GM12878 (cell line): Measurements from ENCODE around the gene LMNTD2. TPM values are rescaled to one million over a fixed set of nuclear protein-coding genes. Genes with fewer than 3 reads are reported as not detected.

Source experiments
- ATAC-seq: fragments of 200-7000 bp; cut with Tn5 transposase; 3 replicates; pipeline ENCODE4 v1.9.1; 2020; ENCODE audit warnings: mild to moderate bottlenecking, moderate library complexity
- BruUV-seq: library from RNA; stranded (reverse); fragments of 400-500 nt; replicated peaks from 2 replicates; lab custom pipeline; 2021; lab: Mats Ljungman, UMichigan
- CTCF ChIA-PET: fragments of 300-600 bp; sonication (Branson Sonifier 250); formaldehyde crosslinking; extraction: SDS; loops from one replicate; lab custom pipeline; 2021; ENCODE audit warnings: inconsistent platforms; lab: Yijun Ruan, JAX
- POLR2A ChIA-PET: fragments of 350-600 bp; formaldehyde crosslinking; extraction: SDS; loops from one replicate; lab custom pipeline; 2021; ENCODE audit warnings: inconsistent platforms; lab: Charles Lee
- RAD21 ChIA-PET: fragments of 300-600 bp; sonication (Branson Sonifier 250); formaldehyde crosslinking; loops from one replicate; lab custom pipeline; 2023; ENCODE audit warnings: antibody characterized with exemption; ENCODE audit not compliant: unreplicated experiment; lab: Charles Lee
- SMC1A ChIA-PET: fragments of 300-600 bp; sonication (Branson Sonifier 250); formaldehyde crosslinking; loops from one replicate; lab custom pipeline; 2023; ENCODE audit not compliant: unreplicated experiment, uncharacterized antibody; lab: Charles Lee
- DNase-seq: peaks from one replicate; pipeline ENCODE4 v3.0.0-alpha.2; 2011; ENCODE audit warnings: low read depth, low spot score
- FAIRE-seq: peaks from 3 replicates; lab custom pipeline; 2011; peaks lifted over from hg19 to GRCh38; lab: Jason Lieb, UNC
- H2AFZ ChIP-seq: 2 replicates; pipeline ENCODE4 v1.6.0; 2011; ENCODE audit warnings: low read depth, low read length, control low read depth; ENCODE audit not compliant: control insufficient read depth
- H3K27ac ChIP-seq: 2 replicates; pipeline ENCODE4 v1.5.1; 2011; ENCODE audit warnings: control low read depth; ENCODE audit not compliant: control insufficient read depth, insufficient read depth
- H3K27me3 ChIP-seq, 2 experiments: replicated peaks in 1 of 2; 2 replicates each; pipeline versions ENCODE4 v1.6.0 to v1.6.1; 2011; ENCODE audit warnings: low read length in 1 of 2; ENCODE audit not compliant: control insufficient read depth in 2 of 2, insufficient read depth in 2 of 2
- H3K36me3 ChIP-seq, 2 experiments: 2 replicates each; pipeline ENCODE4 v1.5.1; 2011; ENCODE audit warnings: low read length in 1 of 2; ENCODE audit not compliant: control insufficient read depth in 2 of 2, insufficient read depth in 2 of 2
- H3K4me1 ChIP-seq: 2 replicates; pipeline ENCODE4 v1.6.1; 2011; ENCODE audit warnings: mild to moderate bottlenecking, low read length, moderate library complexity, mixed read lengths; ENCODE audit not compliant: control insufficient read depth, insufficient read depth
- H3K4me2 ChIP-seq: 2 replicates; pipeline ENCODE4 v1.6.0; 2011; ENCODE audit warnings: control low read depth; ENCODE audit not compliant: control insufficient read depth, insufficient read depth
- H3K4me3 ChIP-seq: fragments of 200-600 bp; sonication (generic); 2 replicates; pipeline ENCODE4 v1.5.1; 2016
- H3K79me2 ChIP-seq: 2 replicates; pipeline ENCODE4 v1.6.0; 2011; ENCODE audit warnings: low read length; ENCODE audit not compliant: control insufficient read depth, insufficient read depth
- H3K9ac ChIP-seq: 2 replicates; pipeline ENCODE4 v1.8.0; 2011; ENCODE audit warnings: low read length, control low read depth, mixed read lengths; ENCODE audit not compliant: control insufficient read depth, insufficient read depth
- H3K9me3 ChIP-seq: replicated peaks from 3 replicates; pipeline ENCODE4 v1.5.1; 2011; ENCODE audit warnings: mild to moderate bottlenecking, low read length; ENCODE audit not compliant: control insufficient read depth, insufficient read depth
- H4K20me1 ChIP-seq: 2 replicates; pipeline ENCODE4 v1.6.0; 2011; ENCODE audit not compliant: control insufficient read depth, insufficient read depth
- BACH1 ChIP-seq: fragments of 450-650 bp; IDR thresholded peaks from 2 replicates; pipeline ENCODE4 v1.6.1; 2017; ENCODE audit warnings: mild to moderate bottlenecking, borderline replicate concordance
- FOS ChIP-seq: IDR thresholded peaks from 3 replicates; pipeline ENCODE4 v1.6.1; 2011; ENCODE audit warnings: borderline replicate concordance; ENCODE audit not compliant: insufficient read length; ENCODE audit errors: extremely low read depth
- HDAC6 ChIP-seq: fragments of 200-600 bp; sonication (generic); IDR thresholded peaks from one replicate; pipeline ENCODE4 v1.8.0; 2017; ENCODE audit warnings: antibody characterized with exemption; ENCODE audit not compliant: unreplicated experiment
- IKZF1 ChIP-seq: fragments of 450-650 bp; conservative IDR thresholded peaks from 2 replicates; pipeline ENCODE4 v1.6.1; 2017; ENCODE audit warnings: antibody characterized with exemption, mild to moderate bottlenecking
- KAT2A ChIP-seq: conservative IDR thresholded peaks from 2 replicates; pipeline ENCODE4 v1.6.1; 2011; ENCODE audit warnings: low read depth, low read length; ENCODE audit not compliant: control insufficient read depth
- PAX5 ChIP-seq: IDR thresholded peaks from 2 replicates; pipeline ENCODE4 v1.6.1; 2011; ENCODE audit warnings: low read depth, low read length, borderline replicate concordance
- SRF ChIP-seq, 2 experiments: IDR thresholded peaks; 2 replicates each; pipeline ENCODE4 v1.6.1; 2011; ENCODE audit warnings: low read depth in 2 of 2, low read length in 2 of 2, mild to moderate bottlenecking in 1 of 2, moderate library complexity in 1 of 2
- WGBS: methylation state at CpG from one replicate; pipeline ENCODE4 v1.1.6; 2016; ENCODE audit warnings: low lambda C conversion rate; ENCODE audit not compliant: insufficient replicate concordance, insufficient coverage; ENCODE audit errors: missing lambda C conversion rate; 5-methylcytosine and 5-hydroxymethylcytosine counted together
- in situ Hi-C: fragments of 300-500 bp; cut with MboI; formaldehyde crosslinking; loops from 9 replicates; pipeline ENCODE4 v1.14.3; 2018; ENCODE audit warnings: mixed read lengths
- intact Hi-C: fragments of 100-400 bp; cut with micrococcal nuclease; formaldehyde crosslinking; loops from one replicate; pipeline ENCODE4 v1.14.2; 2022; ENCODE audit not compliant: unreplicated experiment
- polyA plus RNA-seq, 11 experiments: library from polyadenylated mRNA; depleted of rRNA in 4 of 11; unstranded in 6 of 11; stranded (reverse) in 5 of 11; fragments of >200 nt; fragmentation: Nextera tagmentation in 4 of 11; fragmentation: Illumina TruSeq in 1 of 11; extraction: Ambion mirVana in 4 of 11; extraction: Trizol in 1 of 11; gene quantifications; 1 replicate in 1 of 11; 2 replicates in 10 of 11; pipeline versions ENCODE4 v1.2.1 to v1.2.3, GENCODE V29; 2011 to 2016; ENCODE audit warnings: inconsistent platforms in 2 of 11, missing spikeins in 2 of 11, low read depth in 1 of 11
- total RNA-seq, 4 experiments: library from RNA; depleted of rRNA in 3 of 4; stranded (reverse); fragments of >200 nt in 3 of 4; fragmentation: Illumina TruSeq in 1 of 4; extraction: Trizol in 1 of 4; gene quantifications; 2 replicates each; pipeline versions ENCODE4 v1.2.1 to v1.2.3, GENCODE V29; 2013 to 2021
- TF ChIP-seq, protein P1 (sequence below): fragments of 450-650 bp; IDR thresholded peaks from 2 replicates; pipeline ENCODE4 v1.6.1; 2018; ENCODE audit warnings: mild to moderate bottlenecking, low read depth, moderate library complexity; ENCODE audit not compliant: partially characterized antibody
- TF ChIP-seq, protein P2 (sequence below): fragments of 450-650 bp; formaldehyde crosslinking; IDR thresholded peaks from 2 replicates; pipeline ENCODE4 v1.5.0; 2022; ENCODE audit warnings: mild to moderate bottlenecking, missing genetic modification characterization

LMNTD2 gene
- total and polyA plus RNA-seq, 10 of the 15 experiments (the other 5 are each of a cell fraction or from before 2014, with no cell fraction given), result 0.22 to 4.1 (median 1.3) TPM; not detected in 2

DNA sequence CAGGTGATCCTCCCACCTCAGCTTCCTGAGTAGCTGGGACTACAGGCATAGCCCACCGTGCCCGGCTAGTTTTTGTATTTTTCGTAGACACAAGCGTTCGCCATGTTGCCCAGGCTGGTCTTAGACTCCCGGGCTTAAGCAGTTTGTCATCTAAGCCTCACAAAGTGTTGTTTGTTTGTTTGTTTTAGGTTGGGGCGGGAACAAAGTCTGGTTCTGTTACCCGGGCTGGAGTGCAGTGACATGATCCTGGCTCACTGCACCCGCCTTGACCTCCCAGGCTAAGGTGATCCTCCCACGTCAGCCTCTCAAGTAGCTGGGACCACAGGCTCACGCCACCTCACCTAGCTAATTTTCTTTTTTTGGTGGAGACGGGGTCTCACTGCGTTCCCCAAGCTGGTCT lies 42.6 kb upstream of the LMNTD2 start:
- ATAC-seq, result no peak
- 96% methylated on average over 13 of the region's 13 CpGs for WGBS
- BruUV-seq, result no TSS peak
- Histone ChIP-seq H2AFZ (no peak overlapping the region), H3K27me3 (no peaks in the 10 kb centered on the region), H3K4me3 (no peak overlapping the region), H3K9ac (no peak overlapping the region), H4K20me1 (no peaks in the 10 kb centered on the region; the same call in 1 of the 2 replicates), H3K79me2 (no peaks in the 10 kb centered on the region), H3K4me2 (no peak overlapping the region), H3K4me1 (no peaks in the 10 kb centered on the region), H3K9me3 (no peaks in the 10 kb centered on the region), H3K36me3 (peaks cover 17 to 52% of the 10 kb centered on the region in 2 experiments; a peak in 3 of 4 replicates), H3K27ac (no peak overlapping the region)
- ChIA-PET RAD21 (no interaction called here), POLR2A (no interaction called here), SMC1A (no interaction called here), CTCF (no interaction called here)
- no peak for FAIRE-seq
- DNase-seq, result no peak
- intact Hi-C loops, result no loop called here
- in situ Hi-C loops, result no loop called here
- no peak for TF ChIP-seq FOS
- no peak for TF ChIP-seq KAT2A

DNA sequence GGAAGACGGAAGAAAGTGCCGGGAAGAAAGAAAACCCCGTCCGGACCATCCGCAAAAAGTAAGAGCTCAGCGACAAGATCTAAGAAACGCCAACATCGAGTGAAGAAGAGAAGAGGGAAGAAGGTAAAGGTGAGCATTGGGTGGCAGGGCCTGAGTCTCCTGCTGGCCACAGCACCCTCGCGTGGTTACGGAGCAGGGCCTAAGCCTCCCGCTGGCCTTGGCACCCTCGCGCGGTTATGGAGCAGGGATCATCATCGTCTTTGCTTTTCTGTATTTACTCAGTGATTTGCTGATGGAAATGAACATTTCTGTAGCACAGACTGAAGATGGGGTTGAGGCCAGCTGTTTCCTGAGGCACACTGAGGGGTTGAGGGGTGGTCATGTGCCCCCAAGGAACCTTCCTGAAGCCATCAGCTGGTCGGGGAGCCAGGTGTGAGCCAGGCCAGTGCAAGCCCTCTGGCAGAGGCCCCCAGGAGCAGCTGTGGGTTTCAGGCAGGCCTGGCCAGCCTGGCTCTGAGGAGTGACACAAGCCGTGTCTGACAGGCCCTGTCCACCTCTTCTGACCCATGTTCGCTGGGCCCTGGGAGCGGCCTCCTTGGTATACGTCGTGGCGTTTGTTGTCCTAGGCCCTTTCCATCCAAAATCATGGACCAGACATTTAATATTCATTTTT lies 41.2 kb upstream of the LMNTD2 start:
- ChIA-PET POLR2A (no interaction called here), SMC1A (interaction anchor here (0.9 to 1.2 kb wide), 2 partner anchors 57 to 123 kb away, joined by 3 read pairs; no protein-coding TSS in a partner anchor), RAD21 (no interaction called here), CTCF (no interaction called here)
- Histone ChIP-seq H3K79me2 (no peaks in the 10 kb centered on the region), H3K36me3 (peaks cover 13 to 56% of the 10 kb centered on the region in 2 experiments; a peak in 3 of 4 replicates), H4K20me1 (no peaks in the 10 kb centered on the region; the same call in 1 of the 2 replicates), H3K4me3 (no peak overlapping the region), H3K9me3 (no peaks in the 10 kb centered on the region), H3K9ac (no peak overlapping the region), H3K27ac (no peak overlapping the region), H3K4me2 (no peak overlapping the region), H3K27me3 (no peaks in the 10 kb centered on the region), H3K4me1 (no peaks in the 10 kb centered on the region), H2AFZ (no peak overlapping the region)
- 95% methylated on average over 22 of the region's 23 CpGs for WGBS
- ATAC-seq (no peak), DNase-seq (no peak), FAIRE-seq (no peak)
- intact Hi-C loops (no loop called here), in situ Hi-C loops (no loop called here)
- BruUV-seq, result TSS peak; percentile 45
- no peak for TF ChIP-seq SRF (IDR thresholded peaks at IDR 0.05; ENCODE audit: low read depth in 2 of 2, low read length in 2 of 2)
- TF ChIP-seq IKZF1, result no peak
- TF ChIP-seq, protein P1, sequence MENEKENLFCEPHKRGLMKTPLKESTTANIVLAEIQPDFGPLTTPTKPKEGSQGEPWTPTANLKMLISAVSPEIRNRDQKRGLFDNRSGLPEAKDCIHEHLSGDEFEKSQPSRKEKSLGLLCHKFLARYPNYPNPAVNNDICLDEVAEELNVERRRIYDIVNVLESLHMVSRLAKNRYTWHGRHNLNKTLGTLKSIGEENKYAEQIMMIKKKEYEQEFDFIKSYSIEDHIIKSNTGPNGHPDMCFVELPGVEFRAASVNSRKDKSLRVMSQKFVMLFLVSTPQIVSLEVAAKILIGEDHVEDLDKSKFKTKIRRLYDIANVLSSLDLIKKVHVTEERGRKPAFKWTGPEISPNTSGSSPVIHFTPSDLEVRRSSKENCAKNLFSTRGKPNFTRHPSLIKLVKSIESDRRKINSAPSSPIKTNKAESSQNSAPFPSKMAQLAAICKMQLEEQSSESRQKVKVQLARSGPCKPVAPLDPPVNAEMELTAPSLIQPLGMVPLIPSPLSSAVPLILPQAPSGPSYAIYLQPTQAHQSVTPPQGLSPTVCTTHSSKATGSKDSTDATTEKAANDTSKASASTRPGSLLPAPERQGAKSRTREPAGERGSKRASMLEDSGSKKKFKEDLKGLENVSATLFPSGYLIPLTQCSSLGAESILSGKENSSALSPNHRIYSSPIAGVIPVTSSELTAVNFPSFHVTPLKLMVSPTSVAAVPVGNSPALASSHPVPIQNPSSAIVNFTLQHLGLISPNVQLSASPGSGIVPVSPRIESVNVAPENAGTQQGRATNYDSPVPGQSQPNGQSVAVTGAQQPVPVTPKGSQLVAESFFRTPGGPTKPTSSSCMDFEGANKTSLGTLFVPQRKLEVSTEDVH, result no peak
- no peak for TF ChIP-seq PAX5
- no peak for TF ChIP-seq BACH1
- TF ChIP-seq, protein P2, sequence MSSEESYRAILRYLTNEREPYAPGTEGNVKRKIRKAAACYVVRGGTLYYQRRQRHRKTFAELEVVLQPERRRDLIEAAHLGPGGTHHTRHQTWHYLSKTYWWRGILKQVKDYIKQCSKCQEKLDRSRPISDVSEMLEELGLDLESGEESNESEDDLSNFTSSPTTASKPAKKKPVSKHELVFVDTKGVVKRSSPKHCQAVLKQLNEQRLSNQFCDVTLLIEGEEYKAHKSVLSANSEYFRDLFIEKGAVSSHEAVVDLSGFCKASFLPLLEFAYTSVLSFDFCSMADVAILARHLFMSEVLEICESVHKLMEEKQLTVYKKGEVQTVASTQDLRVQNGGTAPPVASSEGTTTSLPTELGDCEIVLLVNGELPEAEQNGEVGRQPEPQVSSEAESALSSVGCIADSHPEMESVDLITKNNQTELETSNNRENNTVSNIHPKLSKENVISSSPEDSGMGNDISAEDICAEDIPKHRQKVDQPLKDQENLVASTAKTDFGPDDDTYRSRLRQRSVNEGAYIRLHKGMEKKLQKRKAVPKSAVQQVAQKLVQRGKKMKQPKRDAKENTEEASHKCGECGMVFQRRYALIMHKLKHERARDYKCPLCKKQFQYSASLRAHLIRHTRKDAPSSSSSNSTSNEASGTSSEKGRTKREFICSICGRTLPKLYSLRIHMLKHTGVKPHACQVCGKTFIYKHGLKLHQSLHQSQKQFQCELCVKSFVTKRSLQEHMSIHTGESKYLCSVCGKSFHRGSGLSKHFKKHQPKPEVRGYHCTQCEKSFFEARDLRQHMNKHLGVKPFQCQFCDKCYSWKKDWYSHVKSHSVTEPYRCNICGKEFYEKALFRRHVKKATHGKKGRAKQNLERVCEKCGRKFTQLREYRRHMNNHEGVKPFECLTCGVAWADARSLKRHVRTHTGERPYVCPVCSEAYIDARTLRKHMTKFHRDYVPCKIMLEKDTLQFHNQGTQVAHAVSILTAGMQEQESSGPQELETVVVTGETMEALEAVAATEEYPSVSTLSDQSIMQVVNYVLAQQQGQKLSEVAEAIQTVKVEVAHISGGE (CRISPR knock-in tag), result no peak
- no peak for TF ChIP-seq HDAC6
